Measurements from ENCODE around the gene MCU.

DNA sequence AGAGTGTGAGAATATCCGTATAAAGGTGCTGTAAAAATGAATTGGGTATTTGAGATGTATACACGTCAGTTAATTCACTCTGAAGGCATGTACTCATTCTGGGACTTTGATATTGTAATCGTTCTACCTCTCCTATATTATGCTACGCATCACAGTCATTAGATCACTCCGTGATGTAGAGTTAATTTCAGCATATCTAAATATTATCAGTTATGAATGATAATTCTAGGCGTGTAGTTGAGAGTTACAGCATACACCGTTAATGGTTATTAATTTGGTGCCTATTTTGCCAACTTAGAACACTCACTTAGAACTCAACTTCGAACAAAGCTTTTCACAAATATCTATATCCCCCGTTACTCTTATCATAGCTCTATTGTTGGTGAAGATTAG is 477 bp upstream of the MCU start:
- TF ChIP-seq POLR2A (IDR thresholded peaks at IDR 0.05; ENCODE audit: low read depth, low read length) (no peak), POLR2AphosphoS5 (IDR thresholded peaks at IDR 0.05; ENCODE audit: low read depth, low read length) (no peak)

Data from GM12892 (cell line).